Endothelial cell of hepatic sinusoid (primary cell): ENCODE data around the gene MGAM2.

ENCODE experiments used
- in situ Hi-C: cut with HindIII; loops from 2 replicates; pipeline ENCODE4 v1.10.0; 2017; ENCODE audit warnings: low sequenced_read_pairs

Gene MGAM2

DNA sequence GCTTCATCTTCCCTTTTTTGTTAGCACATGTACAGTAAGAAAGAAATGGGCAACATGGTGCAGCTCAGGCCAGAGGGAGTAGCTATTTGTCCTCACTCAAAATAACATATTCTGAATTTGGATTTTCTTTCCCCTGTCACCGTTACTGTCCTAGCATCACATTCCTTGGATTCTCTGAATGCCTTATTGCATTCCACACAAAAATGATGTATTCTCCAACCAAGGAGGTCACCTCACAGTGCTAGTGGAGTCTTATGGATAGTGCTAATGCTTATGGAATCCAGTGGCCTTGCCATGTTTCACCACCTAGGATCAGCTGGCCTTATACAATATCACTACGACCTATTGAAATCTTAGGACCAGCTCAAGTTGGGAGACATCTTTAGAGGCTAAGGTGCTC is 139.2 kb downstream of the MGAM2 start:
- in situ Hi-C loops, result no loop called here

DNA sequence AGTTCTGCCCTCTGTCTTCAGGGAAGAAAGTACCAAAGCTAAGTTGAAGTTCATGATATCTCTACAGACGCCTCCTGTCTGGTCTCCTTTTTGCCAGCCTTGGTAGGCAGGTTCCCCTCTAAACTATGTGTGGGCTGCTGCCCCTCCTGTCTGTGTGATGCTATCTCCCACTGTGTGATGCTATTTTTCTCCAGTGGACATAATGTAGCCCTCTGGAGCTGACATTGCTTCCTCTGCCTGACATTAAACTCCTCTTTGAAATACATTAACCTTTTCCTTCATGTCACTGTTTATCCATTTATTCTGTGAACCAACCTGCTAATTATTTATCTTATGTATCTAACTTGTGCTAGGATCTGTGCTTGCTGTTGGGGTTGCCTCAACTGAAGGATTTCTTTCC is 146.4 kb downstream of the MGAM2 start, which contains the start of gene PRSS58:
Gene PRSS58, minus strand, starts transcription at position 101 of the 400 bp plus-strand sequence. CDS start 351 bp downstream, outside the sequence.
- in situ Hi-C loops, result no loop called here

DNA sequence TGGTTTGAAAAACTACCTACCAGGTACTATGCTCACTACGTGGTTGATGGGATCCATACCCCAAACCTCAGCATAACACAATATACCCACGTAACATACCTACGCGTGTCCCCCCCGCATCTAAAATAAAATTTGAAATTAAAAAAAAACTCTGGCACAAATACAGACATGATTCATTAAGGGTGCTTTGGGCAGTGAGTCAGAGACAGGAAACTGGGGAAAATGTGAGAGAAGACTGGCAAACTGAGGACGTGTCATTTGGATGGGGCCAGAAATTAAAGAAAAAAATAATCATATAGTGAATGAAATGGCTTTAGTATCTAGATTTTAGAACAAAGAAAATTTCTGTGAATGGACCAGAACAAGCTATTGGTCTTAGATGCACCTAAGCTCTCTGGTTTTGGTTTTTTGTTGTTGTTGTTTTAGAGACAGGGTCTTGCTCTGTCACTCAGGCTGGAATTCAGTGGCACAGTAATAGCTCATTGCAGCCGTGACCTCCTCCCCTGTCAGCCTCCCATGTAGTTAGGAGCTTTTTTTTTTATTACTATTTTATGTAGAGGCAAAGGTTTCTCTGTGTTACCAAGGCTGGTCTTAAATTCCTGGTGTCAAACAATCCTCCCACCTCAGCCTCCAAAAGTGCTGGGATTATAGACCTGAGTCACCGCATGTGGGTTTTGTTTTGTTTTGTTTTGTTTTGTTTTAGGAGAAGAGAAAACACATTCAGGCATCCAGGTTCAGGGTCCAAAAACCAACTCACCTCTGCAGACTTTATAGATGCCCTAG is 152.3 kb downstream of the MGAM2 start:
- in situ Hi-C loops, result no loop called here
